ENCODE measurements around the gene KMT2B. TPM values are rescaled to one million over a fixed set of nuclear protein-coding genes. Genes with fewer than 3 reads are reported as not detected.

Gene KMT2B
- total RNA-seq, 1 experiment from 2014 or later = 66.6 TPM

GRCh38 chr19:35713506-35713850 is 4.3 kb upstream of the KMT2B start:
- H3K27me3 Mint-ChIP-seq (ENCODE audit: low read depth) = peaks cover 8% of the 10 kb centered on the region
- no peaks in the 10 kb centered on the region for H3K36me3 Mint-ChIP-seq
- 0 out of 2 replicates have a peak overlapping the region, but pooled peaks have one; percentile 37 for H3K27ac Mint-ChIP-seq
- peaks cover 41% of the 10 kb centered on the region for H3K4me1 Mint-ChIP-seq
- ChIA-PET CTCF (interaction anchor here (1.2 to 2.4 kb wide), 3 partner anchors 11 to 203 kb away, joined by 3 to 8 read pairs (median 7); no protein-coding TSS in a partner anchor), POLR2A (interaction anchor here (1.3 to 4.0 kb wide), 2 partner anchors 10 to 27 kb away, joined by 3 to 14 read pairs; partner anchors contain the start of gene ZBTB32)
- TF ChIP-seq OVOL2 (CRISPR knock-in tag; IDR thresholded peaks at IDR 0.05; ENCODE audit: borderline replicate concordance) (no peak), USF1 (CRISPR knock-in tag; IDR thresholded peaks at IDR 0.05) (no peak), PRDM15 (CRISPR knock-in tag; IDR thresholded peaks at IDR 0.05) (no peak), MAX (CRISPR knock-in tag; IDR thresholded peaks at IDR 0.05) (no peak), CTCF (IDR thresholded peaks at IDR 0.05) (no peak), GTF2I (CRISPR knock-in tag; conservative IDR thresholded peaks at IDR 0.05) (no peak), ZNF232 (CRISPR knock-in tag; IDR thresholded peaks at IDR 0.05) (no peak), NR3C1 (CRISPR knock-in tag; conservative IDR thresholded peaks at IDR 0.05; ENCODE audit: low read depth) (no peak), ZNF263 (CRISPR knock-in tag; IDR thresholded peaks at IDR 0.05; ENCODE audit: low read depth) (no peak), CDX4 (CRISPR knock-in tag; IDR thresholded peaks at IDR 0.05; ENCODE audit: borderline replicate concordance) (no peak), ZNF532 (CRISPR knock-in tag; IDR thresholded peaks at IDR 0.05; ENCODE audit: borderline replicate concordance) (no peak), ZMAT4 (CRISPR knock-in tag; IDR thresholded peaks at IDR 0.05) (no peak)
- ATAC-seq (no peak), DNase-seq (ENCODE audit: low spot score) (no peak)
- no peak overlapping the region for H3K4me3 Mint-ChIP-seq
- H3K9me3 Mint-ChIP-seq = no peaks in the 10 kb centered on the region
